CD8-positive, alpha-beta memory T cell (primary cell): ENCODE results near the gene DCLK1. TPM values are rescaled to one million over a fixed set of nuclear protein-coding genes. Genes with fewer than 3 reads are reported as not detected.

ENCODE experiments used
- CTCF ChIA-PET: fragments of 350-600 bp; sonication (Branson Sonifier 250); formaldehyde crosslinking; loops from one replicate; lab custom pipeline; 2021; ENCODE audit warnings: antibody characterized with exemption; lab: Charles Lee
- POLR2A ChIA-PET: fragments of 350-600 bp; sonication (Branson Sonifier 250); formaldehyde crosslinking; loops from one replicate; lab custom pipeline; 2021; ENCODE audit warnings: antibody characterized with exemption; lab: Charles Lee
- DNase-seq, 5 donors: peaks; one replicate each; pipeline versions ENCODE4 v3.0.0 to v3.0.0-alpha.2; 2020 to 2022; ENCODE audit warnings: mixed read lengths in 1 of 5
- H3K27ac ChIP-seq: one replicate; pipeline ENCODE4 v1.7.0; 2013; ENCODE audit warnings: low read depth, mild to moderate bottlenecking, low read length, moderate library complexity
- H3K27me3 ChIP-seq: 2 replicates; pipeline ENCODE4 v1.7.0; 2013; ENCODE audit warnings: low read length, mild to moderate bottlenecking; ENCODE audit not compliant: insufficient read depth, poor library complexity, severe bottlenecking
- H3K36me3 ChIP-seq: 2 replicates; pipeline ENCODE4 v1.7.0; 2013; ENCODE audit warnings: mild to moderate bottlenecking, low read length, moderate library complexity; ENCODE audit not compliant: insufficient read depth
- H3K4me1 ChIP-seq: 2 replicates; pipeline ENCODE4 v1.7.0; 2013; ENCODE audit warnings: mild to moderate bottlenecking, low read length, moderate library complexity; ENCODE audit not compliant: insufficient read depth
- H3K4me3 ChIP-seq: 2 replicates; pipeline ENCODE4 v1.7.0; 2013; ENCODE audit warnings: mild to moderate bottlenecking, low read length
- H3K9me3 ChIP-seq: 2 replicates; pipeline ENCODE4 v1.7.0; 2013; ENCODE audit warnings: mild to moderate bottlenecking, low read length
- H3K27ac Mint-ChIP-seq, 8 donors: one replicate each; pipeline ENCODE4 v1.8.0; 2020 to 2021; ENCODE audit warnings: mixed read lengths in 8 of 8, mild to moderate bottlenecking in 6 of 8, inconsistent platforms in 3 of 8, moderate library complexity in 3 of 8
- H3K27me3 Mint-ChIP-seq, 2 donors: one replicate each; pipeline ENCODE4 v1.8.0; 2020 to 2021; ENCODE audit warnings: mixed read lengths in 2 of 2, mild to moderate bottlenecking in 1 of 2, moderate library complexity in 1 of 2
- H3K36me3 Mint-ChIP-seq, 3 donors: one replicate each; pipeline ENCODE4 v1.8.0; 2020 to 2021; ENCODE audit warnings: mixed read lengths in 3 of 3, inconsistent platforms in 1 of 3, mild to moderate bottlenecking in 1 of 3
- H3K4me1 Mint-ChIP-seq, 3 donors: one replicate each; pipeline ENCODE4 v1.8.0; 2020 to 2021; ENCODE audit warnings: mixed read lengths in 3 of 3, inconsistent platforms in 1 of 3, mild to moderate bottlenecking in 1 of 3
- H3K4me3 Mint-ChIP-seq, 7 donors: one replicate each; pipeline ENCODE4 v1.8.0; 2020 to 2021; ENCODE audit warnings: mixed read lengths in 7 of 7, mild to moderate bottlenecking in 6 of 7, moderate library complexity in 4 of 7, inconsistent platforms in 2 of 7
- H3K9me3 Mint-ChIP-seq, 5 donors: one replicate each; pipeline ENCODE4 v1.8.0; 2020 to 2022; ENCODE audit warnings: mixed read lengths in 5 of 5, mild to moderate bottlenecking in 3 of 5, moderate library complexity in 2 of 5, inconsistent platforms in 1 of 5
- polyA plus RNA-seq: library from polyadenylated mRNA; unstranded; fragments of 300-500 nt; fragmentation: Illumina TruSeq; gene quantifications from one replicate; pipeline ENCODE4 v1.2.3, GENCODE V29; 2021
- total RNA-seq, 2 experiments: library from RNA; stranded (reverse); gene quantifications; one replicate each; pipeline ENCODE4 v1.2.3, GENCODE V29; 2021

DCLK1 gene
- total and polyA plus RNA-seq, 3 experiments from 2014 or later = not detected

- peaks cover 0 to 16% (median 2%) of the 10 kb centered on the region in 5 donors for H3K9me3 Mint-ChIP-seq
- no peak overlapping the region for H3K27ac ChIP-seq
- no peaks in the 10 kb centered on the region for H3K27me3 ChIP-seq
- ChIA-PET POLR2A (no interaction called here), CTCF (no interaction called here)
- no peak for DNase-seq
- H3K27me3 Mint-ChIP-seq = no peaks in the 10 kb centered on the region
- no peak overlapping the region for H3K27ac Mint-ChIP-seq
- H3K36me3 Mint-ChIP-seq = no peaks in the 10 kb centered on the region
- no peaks in the 10 kb centered on the region for H3K36me3 ChIP-seq
- no peak overlapping the region for H3K4me3 ChIP-seq
- no peaks in the 10 kb centered on the region for H3K4me1 Mint-ChIP-seq
- no peaks in the 10 kb centered on the region for H3K4me1 ChIP-seq
- H3K4me3 Mint-ChIP-seq = no peak overlapping the region
- H3K9me3 ChIP-seq = no peaks in the 10 kb centered on the region
Measured at GRCh38 chr13:36026531-36026930, 104.7 kb downstream of the DCLK1 start.

- Mint-ChIP-seq H3K9me3 (peaks cover 7 to 13% (median 9%) of the 10 kb centered on the region in 5 donors), H3K4me1 (no peaks in the 10 kb centered on the region), H3K27ac (no peak overlapping the region), H3K36me3 (no peaks in the 10 kb centered on the region), H3K4me3 (no peak overlapping the region), H3K27me3 (no peaks in the 10 kb centered on the region)
- CTCF ChIA-PET = no interaction called here
- no peak for DNase-seq
- Histone ChIP-seq H3K27ac (no peak overlapping the region), H3K27me3 (no peaks in the 10 kb centered on the region), H3K36me3 (no peaks in the 10 kb centered on the region), H3K4me1 (no peaks in the 10 kb centered on the region), H3K9me3 (no peaks in the 10 kb centered on the region), H3K4me3 (no peak overlapping the region)
- POLR2A ChIA-PET = no interaction called here
Measured at GRCh38 chr13:36014763-36015162, 116.4 kb downstream of the DCLK1 start.

GRCh38 chr13:36006894-36007675, 124.1 kb downstream of the DCLK1 start:
- no peak for DNase-seq
- CTCF ChIA-PET = no interaction called here
- H3K27me3 Mint-ChIP-seq = no peaks in the 10 kb centered on the region
- no peaks in the 10 kb centered on the region for H3K4me1 Mint-ChIP-seq
- H3K9me3 Mint-ChIP-seq = peaks cover 0 to 9% (median 2%) of the 10 kb centered on the region in 5 donors
- no peak overlapping the region for H3K4me3 ChIP-seq
- no peaks in the 10 kb centered on the region for H3K27me3 ChIP-seq
- no peak overlapping the region for H3K27ac Mint-ChIP-seq
- H3K36me3 ChIP-seq = no peaks in the 10 kb centered on the region
- H3K9me3 ChIP-seq = no peaks in the 10 kb centered on the region
- H3K4me1 ChIP-seq = no peaks in the 10 kb centered on the region
- H3K36me3 Mint-ChIP-seq = no peaks in the 10 kb centered on the region
- POLR2A ChIA-PET = no interaction called here
- H3K4me3 Mint-ChIP-seq = no peak overlapping the region
- H3K27ac ChIP-seq = no peak overlapping the region

- H3K36me3 ChIP-seq = no peaks in the 10 kb centered on the region
- H3K27me3 ChIP-seq = no peaks in the 10 kb centered on the region
- Mint-ChIP-seq H3K4me1 (no peaks in the 10 kb centered on the region), H3K36me3 (no peaks in the 10 kb centered on the region), H3K27ac (no peak overlapping the region), H3K9me3 (peaks cover 0 to 9% (median 2%) of the 10 kb centered on the region in 5 donors), H3K27me3 (no peaks in the 10 kb centered on the region), H3K4me3 (no peak overlapping the region)
- ChIA-PET CTCF (no interaction called here), POLR2A (no interaction called here)
- no peaks in the 10 kb centered on the region for H3K9me3 ChIP-seq
- no peak overlapping the region for H3K27ac ChIP-seq
- no peaks in the 10 kb centered on the region for H3K4me1 ChIP-seq
- no peak overlapping the region for H3K4me3 ChIP-seq
- no peak for DNase-seq
Measured at GRCh38 chr13:36006347-36006746, 124.8 kb downstream of the DCLK1 start.

- Histone ChIP-seq H3K4me1 (no peaks in the 10 kb centered on the region), H3K9me3 (no peaks in the 10 kb centered on the region)
Measured at GRCh38 chr13:36001561-36001960, 129.6 kb downstream of the DCLK1 start.

GRCh38 chr13:36000028-36000427, 131.2 kb downstream of the DCLK1 start:
- peaks cover 0 to 8% (median 2%) of the 10 kb centered on the region in 5 donors for H3K9me3 Mint-ChIP-seq
- Histone ChIP-seq H3K9me3 (no peaks in the 10 kb centered on the region), H3K27ac (no peak overlapping the region), H3K36me3 (no peaks in the 10 kb centered on the region), H3K4me3 (no peak overlapping the region), H3K27me3 (no peaks in the 10 kb centered on the region), H3K4me1 (no peaks in the 10 kb centered on the region)
- no peak overlapping the region for H3K27ac Mint-ChIP-seq
- no peaks in the 10 kb centered on the region for H3K4me1 Mint-ChIP-seq
- CTCF ChIA-PET = no interaction called here
- no peak for DNase-seq
- H3K27me3 Mint-ChIP-seq = peaks cover 0 to 1% of the 10 kb centered on the region in 2 donors
- no peak overlapping the region for H3K4me3 Mint-ChIP-seq
- POLR2A ChIA-PET = no interaction called here
- H3K36me3 Mint-ChIP-seq = no peaks in the 10 kb centered on the region

More at GRCh38 chr13:36001561-36001960, 129.6 kb downstream of the DCLK1 start:
- POLR2A ChIA-PET = no interaction called here
- Mint-ChIP-seq H3K4me1 (no peaks in the 10 kb centered on the region), H3K9me3 (peaks cover 0 to 8% (median 4%) of the 10 kb centered on the region in 5 donors), H3K36me3 (no peaks in the 10 kb centered on the region), H3K4me3 (no peak overlapping the region), H3K27me3 (peaks cover 0 to 1% of the 10 kb centered on the region in 2 donors), H3K27ac (no peak overlapping the region)
- Histone ChIP-seq H3K4me3 (no peak overlapping the region), H3K36me3 (no peaks in the 10 kb centered on the region), H3K27ac (no peak overlapping the region), H3K27me3 (no peaks in the 10 kb centered on the region)
- CTCF ChIA-PET = no interaction called here
- no peak for DNase-seq

- DNase-seq = no peak
- Histone ChIP-seq H3K27me3 (no peaks in the 10 kb centered on the region), H3K4me3 (no peak overlapping the region), H3K9me3 (no peaks in the 10 kb centered on the region), H3K36me3 (no peaks in the 10 kb centered on the region), H3K27ac (no peak overlapping the region), H3K4me1 (no peaks in the 10 kb centered on the region)
- Mint-ChIP-seq H3K9me3 (peaks cover 0 to 8% (median 4%) of the 10 kb centered on the region in 5 donors), H3K27me3 (peaks cover 0 to 1% of the 10 kb centered on the region in 2 donors), H3K4me3 (no peak overlapping the region), H3K27ac (no peak overlapping the region), H3K36me3 (no peaks in the 10 kb centered on the region), H3K4me1 (no peaks in the 10 kb centered on the region)
- CTCF ChIA-PET = no interaction called here
- POLR2A ChIA-PET = no interaction called here
Measured at GRCh38 chr13:35996360-35996759, 134.8 kb downstream of the DCLK1 start.

GRCh38 chr13:35995136-35995535, 136.0 kb downstream of the DCLK1 start:
- H3K36me3 Mint-ChIP-seq = no peaks in the 10 kb centered on the region
- no peak overlapping the region for H3K27ac ChIP-seq
- peaks cover 0 to 10% (median 4%) of the 10 kb centered on the region in 5 donors for H3K9me3 Mint-ChIP-seq
- DNase-seq = no peak
- H3K4me1 ChIP-seq = no peaks in the 10 kb centered on the region
- POLR2A ChIA-PET = no interaction called here
- CTCF ChIA-PET = no interaction called here
- H3K27me3 Mint-ChIP-seq = peaks cover 0 to 1% of the 10 kb centered on the region in 2 donors
- no peaks in the 10 kb centered on the region for H3K36me3 ChIP-seq
- H3K27me3 ChIP-seq = no peaks in the 10 kb centered on the region
- H3K4me3 Mint-ChIP-seq = no peak overlapping the region
- H3K4me3 ChIP-seq = no peak overlapping the region
- no peaks in the 10 kb centered on the region for H3K9me3 ChIP-seq
- H3K4me1 Mint-ChIP-seq = no peaks in the 10 kb centered on the region
- H3K27ac Mint-ChIP-seq = no peak overlapping the region
